ENCODE measurements around the gene MIS18A.
A peak's percentile ranks its signal among the peaks of the same experiment; 100 is the strongest.

Gene MIS18A

GRCh38 chr21:32278518-32279376, at the start of gene MIS18A:
Gene MIS18A (minus strand): TSS chr21:32279049. CDS start chr21:32279014, 35 bp downstream.
- TF ChIP-seq CTCF (IDR thresholded peaks at IDR 0.05; ENCODE audit: borderline replicate concordance, insufficient read depth, low read depth, low read length), result no peak
- H3K4me3 ChIP-seq (ENCODE audit: low read depth, low read length), result peak within 1 kb of the TSS; percentile 93

- H3K4me3 ChIP-seq (ENCODE audit: low read depth, low read length), result no peak overlapping the region
- TF ChIP-seq CTCF (IDR thresholded peaks at IDR 0.05; ENCODE audit: borderline replicate concordance, insufficient read depth, low read depth, low read length), result no peak
Measured at GRCh38 chr21:32328595-32328994, 49.7 kb upstream of the MIS18A start.

GRCh38 chr21:32325706-32326105, 46.9 kb upstream of the MIS18A start:
- H3K4me3 ChIP-seq (ENCODE audit: low read depth, low read length), result no peak overlapping the region
- TF ChIP-seq CTCF (IDR thresholded peaks at IDR 0.05; ENCODE audit: borderline replicate concordance, insufficient read depth, low read depth, low read length), result no peak

GRCh38 chr21:32322676-32323075, 43.8 kb upstream of the MIS18A start:
- no peak overlapping the region for H3K4me3 ChIP-seq (ENCODE audit: low read depth, low read length)
- TF ChIP-seq CTCF (IDR thresholded peaks at IDR 0.05; ENCODE audit: borderline replicate concordance, insufficient read depth, low read depth, low read length), result no peak

- H3K4me3 ChIP-seq (ENCODE audit: low read depth, low read length), result no peak overlapping the region
- no peak for TF ChIP-seq CTCF (IDR thresholded peaks at IDR 0.05; ENCODE audit: borderline replicate concordance, insufficient read depth, low read depth, low read length)
Measured at GRCh38 chr21:32322103-32322502, 43.3 kb upstream of the MIS18A start.

GRCh38 chr21:32321480-32321879, 42.6 kb upstream of the MIS18A start:
- no peak for TF ChIP-seq CTCF (IDR thresholded peaks at IDR 0.05; ENCODE audit: borderline replicate concordance, insufficient read depth, low read depth, low read length)
- no peak overlapping the region for H3K4me3 ChIP-seq (ENCODE audit: low read depth, low read length)

GRCh38 chr21:32320726-32321125, 41.9 kb upstream of the MIS18A start:
- H3K4me3 ChIP-seq (ENCODE audit: low read depth, low read length), result no peak overlapping the region
- no peak for TF ChIP-seq CTCF (IDR thresholded peaks at IDR 0.05; ENCODE audit: borderline replicate concordance, insufficient read depth, low read depth, low read length)

Measured in GM12875 (cell line).